Activated CD4-positive, alpha-beta T cell treated with anti-CD3 and anti-CD28 coated beads, Interleukin-2, amount 50 U/mL, for 4 hours (primary cell): Measurements from ENCODE around the gene TBC1D5.
"Not testable (repeated sequence)": the region's sequence is repeated elsewhere in the genome, so short reads cannot be mapped to it uniquely, and the experiment has no call there.

Experiments
- DNase-seq, 2 experiments: peaks; one replicate each; pipeline ENCODE4 v3.0.0-alpha.2; 2020

TBC1D5 gene

DNA sequence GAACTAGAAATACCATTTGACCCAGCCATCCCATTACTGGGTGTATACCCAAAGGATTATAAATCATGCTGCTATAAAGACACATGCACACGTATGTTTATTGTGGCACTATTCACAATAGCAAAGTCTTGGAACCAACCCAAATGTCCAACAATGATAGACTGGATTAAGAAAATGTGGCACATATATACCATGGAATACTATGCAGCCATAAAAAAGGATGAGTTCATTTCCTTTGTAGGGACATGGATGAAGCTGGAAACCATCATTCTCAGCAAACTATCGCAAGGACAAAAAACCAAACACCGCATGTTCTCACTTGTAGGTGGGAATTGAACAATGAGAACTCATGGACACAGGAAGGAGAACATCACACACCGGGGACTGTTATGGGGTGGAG is 210.0 kb downstream of the TBC1D5 start:
- DNase-seq, result not testable (repeated sequence)

DNA sequence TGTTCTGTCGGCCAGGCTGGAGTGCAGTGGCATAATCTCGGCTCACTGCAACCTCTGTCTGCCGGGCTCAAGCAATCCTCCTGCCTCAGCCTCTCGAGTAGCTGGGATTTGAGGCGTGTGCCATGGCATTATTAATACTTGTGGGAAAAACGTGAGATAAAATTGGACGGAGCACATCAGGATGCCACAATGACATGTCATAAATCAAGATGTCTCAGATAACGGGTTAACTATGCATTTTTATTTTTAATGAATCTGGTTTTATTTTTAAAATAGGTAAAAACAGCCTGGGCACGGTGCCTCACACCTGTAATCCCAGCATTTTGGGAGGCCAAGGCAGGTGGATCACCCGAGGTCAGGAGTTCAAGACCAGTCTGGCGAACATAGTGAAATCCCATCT is 212.8 kb downstream of the TBC1D5 start:
- no peak for DNase-seq

DNA sequence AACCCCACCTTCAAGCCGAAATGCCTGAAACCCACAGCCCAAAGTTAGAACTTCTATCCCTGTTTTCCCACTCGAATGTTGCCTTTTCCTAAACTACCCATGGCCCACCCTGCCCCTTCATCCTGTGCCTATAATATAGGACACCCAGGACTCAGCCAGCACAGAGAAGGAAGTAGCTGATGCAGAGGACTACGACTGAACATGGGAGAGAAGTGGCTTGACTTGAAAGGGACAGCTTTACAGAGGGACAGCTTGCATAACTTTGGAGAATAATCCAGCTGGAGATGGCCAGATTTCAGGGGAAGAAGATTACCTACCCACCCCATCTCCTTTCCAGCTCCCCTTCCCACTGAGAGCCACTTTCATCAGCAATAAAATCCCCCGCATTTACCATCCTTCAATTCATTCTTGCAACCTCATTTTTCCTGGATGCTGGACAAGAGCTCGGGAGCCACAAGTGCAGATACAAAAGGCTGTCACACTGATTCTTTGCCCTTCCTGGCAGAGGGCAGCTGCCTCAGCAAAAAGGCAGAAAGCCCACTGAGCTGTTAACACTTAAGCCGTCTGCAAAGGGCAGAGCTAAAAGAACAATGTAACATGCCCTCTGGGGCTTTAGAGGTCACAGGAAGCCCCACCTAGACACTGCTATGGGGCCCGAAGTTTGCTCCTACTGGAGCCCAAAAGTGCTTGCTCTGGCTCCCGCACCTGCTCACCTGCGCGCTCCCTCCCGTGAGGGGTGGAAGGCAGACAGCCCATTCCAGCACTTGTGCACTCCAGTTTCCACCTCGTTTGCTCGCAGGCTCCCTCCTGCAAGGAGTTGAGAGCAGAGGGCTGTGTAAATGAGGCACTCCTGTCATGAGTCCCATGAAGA is 224.0 kb downstream of the TBC1D5 start:
- DNase-seq, result no peak

DNA sequence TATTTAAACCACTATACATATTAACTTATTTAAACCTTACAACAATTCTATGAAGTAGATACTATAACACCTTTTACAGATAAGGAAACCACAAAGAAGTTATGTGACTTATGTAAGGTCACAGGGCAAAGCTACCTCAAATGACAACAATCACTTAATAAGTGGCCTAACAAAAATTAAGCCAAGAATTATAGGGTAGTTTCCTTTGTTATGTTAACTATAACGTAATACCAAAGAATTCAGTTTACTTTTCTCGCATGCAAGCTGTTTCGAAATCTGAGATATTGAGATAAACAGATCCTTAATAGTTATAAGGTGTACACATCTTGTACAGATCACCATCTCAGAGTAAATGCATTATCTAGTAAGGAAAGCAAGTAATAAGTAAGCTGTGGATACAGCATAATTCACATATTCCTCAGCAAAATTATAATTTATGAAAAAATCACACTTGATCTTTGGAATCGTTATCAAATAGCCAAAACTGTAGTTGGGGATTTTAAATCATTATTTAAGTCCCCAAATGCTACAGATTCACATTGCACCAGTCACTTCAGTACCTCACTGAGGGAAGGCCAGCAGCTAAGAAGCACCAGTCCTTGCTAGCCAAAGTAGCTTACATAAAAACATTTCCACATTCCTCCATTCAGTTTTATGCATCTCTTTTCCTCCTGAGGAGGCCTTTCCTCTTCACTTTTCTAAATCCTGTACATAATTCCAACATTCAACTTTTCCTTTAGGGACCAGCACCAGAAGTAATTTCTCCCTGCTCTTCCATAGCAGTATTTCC is 226.8 kb downstream of the TBC1D5 start:
- DNase-seq, result no peak

DNA sequence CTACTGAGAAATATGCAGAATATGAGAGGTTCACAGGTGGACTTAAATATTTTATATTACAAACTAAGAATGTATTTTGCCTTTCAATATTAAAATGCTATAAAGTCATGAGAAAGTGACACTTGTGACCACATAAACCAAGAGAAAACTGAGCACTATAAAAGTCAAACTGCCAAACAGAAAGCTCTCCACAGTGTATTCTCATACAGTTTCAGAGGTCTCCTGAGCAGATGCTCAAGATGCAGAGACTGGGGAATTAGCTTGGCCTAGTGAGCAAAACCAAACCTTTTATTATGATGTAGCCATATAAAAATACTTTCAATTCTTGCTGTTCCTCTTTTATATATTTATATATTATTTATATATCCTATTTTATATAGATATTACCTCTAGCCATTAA is 227.8 kb downstream of the TBC1D5 start:
- DNase-seq, result no peak

DNA sequence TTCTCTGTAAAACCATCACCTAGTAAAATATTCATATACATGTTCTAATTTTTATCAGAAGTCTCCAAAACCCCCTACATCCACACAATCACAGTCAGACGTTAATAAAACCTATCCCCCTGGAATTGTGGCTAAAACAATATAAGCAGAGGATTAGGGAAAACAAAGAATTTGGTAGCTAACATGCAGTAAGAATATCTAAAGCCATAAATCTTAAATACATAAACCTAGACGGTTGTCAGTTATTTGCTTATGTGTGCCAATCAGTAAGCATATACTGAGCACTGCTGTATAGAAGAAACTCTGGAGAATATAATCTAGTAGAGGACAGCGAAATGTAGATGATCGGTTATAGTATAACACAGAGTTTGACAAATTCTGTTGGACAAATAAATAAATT is 232.2 kb downstream of the TBC1D5 start:
- DNase-seq, result no peak

DNA sequence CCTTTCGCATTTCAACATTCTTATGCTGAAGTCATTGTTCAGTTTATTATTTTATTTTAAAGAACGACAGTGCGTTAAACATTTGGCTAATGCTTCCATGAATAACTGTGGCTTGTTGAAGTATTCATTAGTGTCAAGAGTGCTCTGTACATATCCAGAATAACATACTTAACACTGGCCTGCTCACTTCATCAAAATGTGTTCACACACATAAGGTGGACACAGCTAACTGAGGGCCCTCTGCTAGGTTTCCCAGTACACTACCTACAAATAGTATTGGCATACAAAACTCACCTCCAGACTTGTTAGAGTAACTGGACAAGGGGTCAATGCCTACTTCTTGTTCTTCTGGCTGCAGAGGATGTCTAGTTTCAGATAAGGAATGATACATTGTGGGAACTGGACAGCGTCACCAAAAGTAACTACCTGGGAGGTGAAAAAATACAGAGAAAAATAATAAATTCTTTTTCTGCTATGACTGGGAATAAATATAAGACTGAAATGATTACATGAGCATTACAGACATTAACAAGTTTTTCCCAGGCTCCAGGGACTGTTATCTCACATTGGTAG is 234.2 kb downstream of the TBC1D5 start:
- DNase-seq, result no peak

DNA sequence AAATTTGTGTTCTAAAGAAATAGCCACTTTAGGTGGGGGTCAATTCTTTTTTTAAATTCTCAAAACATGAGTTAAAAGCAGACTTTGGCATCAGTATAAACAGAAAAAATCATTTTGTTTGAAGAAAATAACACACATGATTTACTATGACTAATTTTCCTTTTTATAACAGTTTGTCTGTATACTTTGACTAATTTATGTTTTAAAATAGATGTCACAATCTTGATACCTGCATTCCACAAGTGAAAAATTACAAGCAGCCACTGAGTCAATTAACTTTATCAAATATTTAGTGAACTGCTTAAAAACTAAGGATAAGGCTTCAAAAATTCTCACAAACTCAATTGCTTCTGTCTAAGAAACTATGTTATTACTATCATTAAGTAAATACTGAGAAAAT is 235.0 kb downstream of the TBC1D5 start:
- no peak for DNase-seq

DNA sequence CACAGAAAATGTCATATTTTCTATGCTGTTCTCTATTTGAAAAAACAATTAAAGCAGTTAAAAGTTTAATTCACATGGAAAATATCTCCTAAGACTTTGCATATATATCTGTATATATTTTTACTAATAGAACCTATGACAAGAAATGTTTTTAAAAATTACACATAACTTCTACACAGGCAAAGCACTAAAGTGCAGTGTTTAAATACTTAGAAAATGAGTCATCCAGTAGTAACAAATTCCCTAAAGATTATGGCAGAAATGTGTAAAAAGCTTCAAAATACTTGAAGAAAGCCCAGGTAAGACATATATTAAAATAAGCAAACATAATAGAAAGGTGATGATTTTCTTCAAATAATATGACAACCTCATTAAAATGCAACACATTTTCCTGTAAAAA is 236.6 kb downstream of the TBC1D5 start:
- DNase-seq, result no peak

DNA sequence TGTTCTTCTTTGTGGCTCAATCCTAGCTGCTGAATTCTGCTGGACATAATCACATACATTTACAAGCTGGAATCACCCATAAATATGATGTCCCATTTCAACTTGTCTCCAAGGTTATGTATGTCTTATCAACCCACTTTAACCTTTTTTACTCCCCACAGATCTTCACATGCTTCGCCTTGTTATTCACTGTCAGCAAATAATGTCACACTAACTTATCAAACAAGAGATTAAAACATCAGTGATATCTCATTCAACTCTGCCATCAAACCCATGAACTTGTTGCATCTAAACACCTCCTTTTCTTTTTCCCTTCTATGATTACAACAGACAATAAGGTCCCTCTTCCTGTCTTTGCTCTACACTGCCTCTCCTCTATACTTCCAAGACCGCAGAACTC is 240.7 kb downstream of the TBC1D5 start:
- no peak for DNase-seq

DNA sequence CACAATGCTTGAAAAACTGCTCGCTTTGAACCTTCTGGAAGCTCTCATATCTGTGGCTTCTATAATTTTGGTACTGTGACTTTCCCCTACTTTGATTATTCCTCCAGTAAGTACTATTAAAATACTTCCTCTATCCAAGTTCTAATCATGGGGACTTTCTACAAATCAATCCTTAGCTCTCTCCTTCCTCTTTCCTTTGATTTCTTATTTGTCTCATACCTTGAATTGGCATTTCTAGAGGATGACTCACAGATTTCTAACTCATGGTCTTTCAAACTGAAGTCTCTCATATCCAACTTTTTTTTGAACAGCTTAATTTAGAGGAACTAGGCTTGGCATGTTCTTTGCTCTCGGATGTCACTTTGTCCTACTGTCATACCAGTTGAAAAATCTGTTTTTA is 241.8 kb downstream of the TBC1D5 start:
- no peak for DNase-seq

DNA sequence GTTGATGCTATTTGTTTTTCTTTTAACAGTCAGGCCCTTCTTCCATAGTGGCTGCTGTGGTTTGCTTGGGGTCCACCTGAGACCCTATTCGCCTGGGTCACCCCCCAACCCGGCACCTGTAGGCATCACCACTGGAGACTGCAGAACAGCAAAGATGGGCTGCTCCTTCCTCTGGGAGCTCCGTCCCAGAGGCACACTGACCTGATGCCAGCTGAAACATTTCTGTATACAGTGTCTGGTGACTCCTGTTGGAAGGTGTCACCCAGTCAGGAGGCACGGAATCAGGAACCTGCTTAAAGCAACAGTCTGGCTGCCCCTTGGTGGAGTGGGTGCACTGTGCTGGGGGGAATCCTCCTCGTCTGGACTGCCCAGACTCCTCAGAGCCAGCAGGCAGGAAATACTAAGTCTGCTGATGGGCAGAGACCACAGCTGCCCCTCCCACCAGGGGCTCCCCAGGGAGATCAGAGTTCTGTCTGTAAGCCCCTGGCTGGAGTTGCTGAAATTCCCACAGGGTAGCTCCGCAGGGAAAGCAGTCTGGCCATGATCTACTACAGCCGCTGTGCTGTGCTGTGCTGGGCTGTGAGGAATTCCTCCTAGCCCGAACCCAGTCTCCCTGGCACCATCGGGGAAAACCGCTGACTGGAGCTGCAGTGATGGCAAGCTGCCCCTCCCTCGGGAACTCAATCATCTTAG is 248.2 kb downstream of the TBC1D5 start:
- no peak for DNase-seq

DNA sequence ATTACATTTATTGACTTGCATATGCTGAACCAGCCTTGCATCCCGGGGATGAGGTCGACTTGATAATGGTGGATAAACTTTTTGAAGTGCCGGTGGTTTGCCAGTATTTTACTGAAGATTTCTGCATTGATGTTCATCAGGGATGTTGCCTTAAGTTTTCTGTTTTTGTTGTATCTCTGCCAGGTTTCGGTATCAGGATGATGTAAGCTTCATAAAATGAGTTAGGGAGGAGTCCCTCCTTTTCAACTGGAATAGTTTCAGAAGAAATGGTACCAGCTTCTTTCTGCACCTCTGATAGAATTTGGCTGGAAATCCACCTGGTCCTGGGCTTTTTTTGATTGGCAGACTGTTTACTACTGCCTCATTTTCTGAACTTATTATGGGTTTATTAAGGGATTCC is 250.8 kb downstream of the TBC1D5 start:
- no peak for DNase-seq

DNA sequence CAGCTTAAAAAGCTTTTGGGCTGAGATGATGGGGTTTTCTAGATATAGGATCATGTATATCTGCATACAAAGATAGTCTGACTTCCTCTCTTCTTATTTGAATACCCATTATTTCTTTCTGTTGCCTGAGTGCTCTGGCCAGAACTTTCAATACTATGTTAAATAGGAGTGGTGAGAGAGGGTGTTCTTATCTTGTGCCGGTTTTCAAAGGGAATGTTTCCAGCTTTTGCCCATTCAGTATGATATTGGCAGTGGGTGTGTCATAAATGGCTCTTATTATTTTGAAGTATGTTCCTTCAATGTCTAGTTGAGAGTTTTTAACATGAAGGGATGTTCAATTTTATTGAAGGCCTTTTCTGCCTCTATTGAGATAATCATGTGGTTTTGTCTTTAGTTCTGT is 251.2 kb downstream of the TBC1D5 start:
- not testable (repeated sequence) for DNase-seq

DNA sequence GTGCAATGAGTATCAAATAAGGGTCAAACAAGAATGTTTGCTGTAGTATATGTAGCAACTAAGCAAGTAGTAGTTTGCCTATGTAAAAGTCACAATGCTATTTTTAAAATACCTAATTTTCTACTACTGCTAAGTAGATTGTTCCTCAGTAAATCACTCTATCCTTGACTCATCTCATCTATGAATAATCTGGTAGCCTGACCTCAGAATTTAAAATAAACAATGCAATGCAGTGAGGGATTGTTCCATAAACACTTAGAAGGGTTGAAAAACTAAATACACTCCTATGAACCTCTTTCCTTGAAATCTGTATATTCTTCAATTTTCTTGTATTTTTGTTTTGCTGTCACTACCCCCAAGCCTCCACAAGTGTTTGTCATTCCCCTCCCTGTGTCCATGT is 253.3 kb downstream of the TBC1D5 start:
- no peak for DNase-seq

DNA sequence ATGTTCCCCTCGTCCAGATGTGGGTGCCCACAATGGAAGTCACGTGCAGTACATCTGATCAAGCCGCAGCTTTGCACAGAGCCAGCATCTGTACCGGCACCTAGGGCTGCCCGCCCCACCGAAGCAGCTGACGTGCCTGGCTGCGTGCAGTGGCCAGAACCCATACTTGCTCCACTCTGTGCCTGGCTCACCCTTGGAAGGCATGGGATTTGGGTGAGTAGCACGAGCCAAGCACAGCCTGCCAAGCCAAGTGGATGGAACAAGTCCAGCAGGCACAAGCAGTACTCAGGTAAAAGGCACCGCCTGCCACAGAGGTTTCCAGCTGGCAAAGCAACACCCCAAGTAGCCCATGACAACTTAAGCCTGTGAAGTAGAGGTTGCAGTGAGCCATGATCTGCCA is 261.3 kb downstream of the TBC1D5 start:
- DNase-seq, result no peak

DNA sequence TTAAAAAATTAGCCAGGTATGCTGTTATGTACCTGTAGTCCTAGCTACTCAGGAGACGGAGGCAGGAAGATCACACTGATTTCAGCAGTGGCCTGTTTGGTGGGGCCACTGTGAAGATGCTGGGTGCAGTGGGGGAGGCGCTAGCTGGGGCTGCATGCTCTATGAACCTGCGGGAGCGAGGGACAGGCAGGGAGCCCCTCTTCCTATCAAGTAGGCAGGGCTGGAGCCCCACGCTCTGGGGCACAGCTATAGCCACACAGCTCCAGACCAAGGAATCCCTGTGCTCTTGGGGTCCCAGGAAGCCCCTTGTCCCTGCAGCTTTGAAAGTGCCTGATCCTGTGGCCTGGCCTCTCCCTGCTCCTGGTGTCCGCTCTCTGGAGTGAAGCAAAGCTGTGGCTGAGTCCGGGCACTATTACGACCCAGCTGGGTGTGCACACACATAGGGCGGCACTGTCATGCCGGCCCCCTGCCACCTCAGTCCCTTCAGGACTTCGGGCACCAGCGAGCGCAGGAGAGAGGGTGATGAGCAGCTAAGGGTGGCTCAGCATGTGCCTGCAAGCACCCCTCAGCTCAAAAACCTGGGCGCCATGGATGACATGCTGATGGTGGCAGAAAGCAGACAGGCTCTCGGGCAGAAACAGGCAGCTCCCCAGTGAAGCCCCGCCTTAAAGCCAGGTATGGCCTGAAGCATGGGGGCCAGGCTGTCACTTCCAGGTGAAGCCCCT is 262.6 kb downstream of the TBC1D5 start:
- DNase-seq, result no peak

DNA sequence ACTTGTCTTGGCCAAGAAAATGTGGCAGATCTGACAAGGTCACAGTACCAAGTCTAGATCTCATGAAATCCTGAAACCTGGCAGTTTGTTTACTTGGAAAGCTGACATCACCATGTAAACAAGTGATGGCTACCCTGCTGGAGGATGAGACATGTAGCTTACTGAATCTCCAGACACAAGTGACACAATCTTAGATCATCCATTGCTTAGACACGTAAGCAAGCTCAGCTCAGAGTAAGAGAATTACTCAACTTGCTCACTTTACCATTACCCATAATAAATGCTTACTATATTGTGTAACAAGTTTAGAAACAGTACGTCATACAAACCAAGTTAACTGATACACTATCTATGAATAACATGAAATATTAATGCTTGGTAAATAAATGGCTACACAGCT is 263.8 kb downstream of the TBC1D5 start:
- no peak for DNase-seq

DNA sequence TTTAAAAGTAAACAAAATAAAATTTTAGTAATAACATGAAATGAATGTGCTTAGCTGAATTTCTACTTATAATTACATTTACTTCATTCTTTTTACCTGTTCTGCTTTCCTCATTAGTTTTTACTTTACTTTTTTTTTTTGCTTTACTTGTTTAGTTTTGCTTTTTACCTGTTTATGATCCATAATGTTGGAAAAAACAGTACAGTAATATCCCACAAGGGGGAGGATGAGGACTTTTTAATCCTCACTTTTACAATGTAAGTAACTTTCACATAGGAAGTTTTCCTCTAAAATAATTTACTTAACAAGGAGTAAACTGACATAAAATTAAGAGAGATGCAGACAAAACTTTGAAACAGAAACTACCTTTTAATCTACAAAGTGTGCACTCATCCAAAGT is 268.7 kb downstream of the TBC1D5 start:
- DNase-seq, result no peak

DNA sequence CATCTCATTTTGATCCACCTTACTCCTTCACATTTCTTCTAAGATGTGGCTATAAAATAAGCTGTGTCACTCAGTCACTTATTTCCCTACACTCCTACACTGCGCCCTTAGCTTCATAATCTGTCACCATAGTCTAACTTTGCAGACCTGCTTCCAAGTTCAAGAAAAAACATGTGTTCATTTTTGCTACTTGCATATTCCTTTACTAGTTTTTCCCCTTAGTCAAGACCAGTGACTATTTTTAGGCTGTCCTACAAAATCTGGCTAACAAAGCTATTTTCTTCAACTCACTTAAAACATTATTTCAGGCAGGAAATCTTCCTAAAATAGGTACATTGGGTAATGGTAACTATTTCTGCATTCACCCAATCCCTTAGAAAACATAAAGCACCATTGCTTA is 272.5 kb downstream of the TBC1D5 start:
- DNase-seq, result no peak

DNA sequence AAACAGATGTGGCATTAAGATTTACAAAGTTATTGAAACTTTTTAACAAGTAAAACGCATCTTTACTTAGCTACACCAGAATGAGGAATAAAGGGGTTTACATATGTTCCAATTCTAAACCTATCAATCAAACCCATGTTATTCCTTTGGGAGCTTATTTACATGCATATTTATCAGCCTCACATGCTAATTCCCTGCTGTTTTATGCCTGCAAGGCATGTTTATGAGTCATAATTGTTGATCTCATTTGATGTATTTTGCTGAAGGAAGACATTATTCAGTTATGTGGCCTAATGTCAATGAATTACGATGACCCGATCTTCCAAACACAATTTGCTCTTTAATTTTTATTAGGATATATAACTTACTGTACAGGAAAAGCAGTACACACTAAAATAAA is 272.9 kb downstream of the TBC1D5 start:
- no peak for DNase-seq

DNA sequence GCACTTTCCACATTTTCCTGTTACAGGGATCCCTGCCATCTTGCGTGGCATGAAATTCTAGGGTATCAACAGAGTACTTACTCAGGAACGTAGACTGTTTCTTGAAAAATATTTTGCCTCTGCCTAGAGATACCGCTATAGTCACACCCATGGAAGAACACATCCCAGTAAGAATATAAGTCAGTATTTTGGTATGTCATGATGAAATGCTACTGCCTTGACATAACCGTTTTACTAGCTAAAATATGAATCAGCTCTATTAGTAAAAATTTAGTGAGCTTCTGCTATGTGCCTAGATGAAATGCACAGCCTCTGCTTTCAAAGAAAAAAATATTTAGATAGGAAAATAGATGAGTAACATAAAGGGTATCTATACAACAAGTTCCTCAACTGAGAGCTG is 276.4 kb downstream of the TBC1D5 start:
- no peak for DNase-seq
